MM.1S (cell line): ENCODE results near the gene SAMD4A.

Experiments
- DNase-seq: peaks from one replicate; pipeline ENCODE4 v3.0.0-alpha.2; 2015
- H2AFZ ChIP-seq: fragments of 300-600 bp; sonication (generic); 2 replicates; pipeline ENCODE4 v1.6.0; 2016; ENCODE audit warnings: antibody characterized with exemption, low read length
- H3F3A ChIP-seq: fragments of 300-600 bp; sonication (generic); 2 replicates; pipeline ENCODE4 v1.6.1; 2016; ENCODE audit warnings: mild to moderate bottlenecking, antibody characterized with exemption, low read length, moderate library complexity, mixed read lengths; ENCODE audit not compliant: insufficient read depth
- H3K27ac ChIP-seq: fragments of 300-600 bp; sonication (generic); 2 replicates; pipeline ENCODE4 v1.5.1; 2016; ENCODE audit warnings: mild to moderate bottlenecking, low read length
- H3K27me3 ChIP-seq: fragments of 300-600 bp; sonication (generic); replicated peaks from 2 replicates; pipeline ENCODE4 v1.6.0; 2016; ENCODE audit warnings: low read length; ENCODE audit not compliant: insufficient read depth
- H3K36me3 ChIP-seq: fragments of 300-600 bp; sonication (generic); replicated peaks from 2 replicates; pipeline ENCODE4 v1.6.1; 2016; ENCODE audit warnings: mild to moderate bottlenecking, low read length, mixed read lengths; ENCODE audit not compliant: insufficient read depth
- H3K4me1 ChIP-seq: fragments of 300-600 bp; sonication (generic); 2 replicates; pipeline ENCODE4 v1.6.1; 2016; ENCODE audit warnings: low read length, mixed read lengths
- H3K4me2 ChIP-seq: fragments of 300-600 bp; sonication (generic); 2 replicates; pipeline ENCODE4 v1.6.0; 2016; ENCODE audit warnings: low read depth, low read length
- H3K4me3 ChIP-seq: fragments of 300-600 bp; sonication (generic); 2 replicates; pipeline ENCODE4 v1.5.1; 2016; ENCODE audit warnings: low read length, mixed read lengths
- H3K79me2 ChIP-seq: fragments of 300-600 bp; sonication (generic); 2 replicates; pipeline ENCODE4 v1.6.1; 2016; ENCODE audit warnings: mixed run types, low read length, mixed read lengths
- H3K9ac ChIP-seq: fragments of 300-600 bp; sonication (generic); 2 replicates; pipeline ENCODE4 v1.6.1; 2016; ENCODE audit warnings: low read length, mixed read lengths
- H3K9me2 ChIP-seq: fragments of 300-600 bp; sonication (generic); replicated peaks from 2 replicates; pipeline ENCODE4 v1.6.1; 2016; ENCODE audit warnings: mild to moderate bottlenecking, low read length, mixed read lengths; ENCODE audit not compliant: insufficient read depth
- H3K9me3 ChIP-seq: fragments of 300-600 bp; sonication (generic); replicated peaks from 2 replicates; pipeline ENCODE4 v1.6.1; 2016; ENCODE audit warnings: mild to moderate bottlenecking, low read length, mixed read lengths; ENCODE audit not compliant: insufficient read depth
- H4K20me1 ChIP-seq: fragments of 300-600 bp; sonication (generic); 2 replicates; pipeline ENCODE4 v1.6.1; 2016; ENCODE audit warnings: mild to moderate bottlenecking, low read length, moderate library complexity, mixed read lengths; ENCODE audit not compliant: insufficient read depth
- CTCF ChIP-seq: fragments of 300-600 bp; sonication (generic); IDR thresholded peaks from 2 replicates; pipeline ENCODE4 v1.5.1; 2016; ENCODE audit warnings: antibody characterized with exemption, low read length, mixed read lengths
- EZH2 ChIP-seq: fragments of 300-600 bp; sonication (generic); optimal IDR thresholded peaks from 2 replicates; pipeline ENCODE3; 2017; ENCODE audit warnings: low read depth, mild to moderate bottlenecking, antibody characterized with exemption, low read length, mixed read lengths
- EZH2phosphoT487 ChIP-seq: fragments of 300-600 bp; sonication (generic); IDR thresholded peaks from 2 replicates; pipeline ENCODE4 v1.6.1; 2018; ENCODE audit warnings: antibody characterized with exemption, low read length

SAMD4A gene

GRCh38 chr14:54805445-54806322 lies 238.8 kb downstream of the SAMD4A start:
- H2AFZ ChIP-seq, result no peak overlapping the region

GRCh38 chr14:54806616-54807015 lies 239.7 kb downstream of the SAMD4A start:
- Histone ChIP-seq H3K27ac (no peak overlapping the region), H3K9me3 (no peaks in the 10 kb centered on the region), H3K4me2 (no peak overlapping the region), H3K27me3 (no peaks in the 10 kb centered on the region), H4K20me1 (no peaks in the 10 kb centered on the region), H2AFZ (no peak overlapping the region), H3K79me2 (no peaks in the 10 kb centered on the region), H3K36me3 (no peaks in the 10 kb centered on the region), H3K9me2 (no peaks in the 10 kb centered on the region), H3F3A (no peaks in the 10 kb centered on the region), H3K9ac (no peak overlapping the region), H3K4me1 (no peaks in the 10 kb centered on the region), H3K4me3 (no peak overlapping the region)
- DNase-seq, result no peak
- TF ChIP-seq EZH2, result no peak
- TF ChIP-seq CTCF, result no peak
- TF ChIP-seq EZH2phosphoT487, result no peak

More at GRCh38 chr14:54805445-54806322, 238.8 kb downstream of the SAMD4A start:
- H3K27me3 ChIP-seq, result no peaks in the 10 kb centered on the region
- TF ChIP-seq EZH2phosphoT487 (no peak), EZH2 (no peak), CTCF (peak; percentile 69)
- H3K9me2 ChIP-seq, result no peaks in the 10 kb centered on the region
- no peak overlapping the region for H3K4me2 ChIP-seq
- no peak overlapping the region for H3K4me3 ChIP-seq
- no peaks in the 10 kb centered on the region for H3K36me3 ChIP-seq
- no peaks in the 10 kb centered on the region for H4K20me1 ChIP-seq
- no peaks in the 10 kb centered on the region for H3K79me2 ChIP-seq
- H3K27ac ChIP-seq, result no peak overlapping the region
- H3K4me1 ChIP-seq, result no peaks in the 10 kb centered on the region
- DNase-seq, result peak; percentile 54
- H3F3A ChIP-seq, result no peaks in the 10 kb centered on the region
- no peak overlapping the region for H3K9ac ChIP-seq
- H3K9me3 ChIP-seq, result no peaks in the 10 kb centered on the region

GRCh38 chr14:54807428-54807827 lies 240.5 kb downstream of the SAMD4A start:
- Histone ChIP-seq H3K4me1 (no peaks in the 10 kb centered on the region), H2AFZ (no peak overlapping the region), H3K4me2 (no peak overlapping the region), H3K9ac (no peak overlapping the region), H3K27ac (no peak overlapping the region), H3K9me2 (no peaks in the 10 kb centered on the region), H3K36me3 (no peaks in the 10 kb centered on the region), H3K79me2 (no peaks in the 10 kb centered on the region), H3F3A (no peaks in the 10 kb centered on the region), H3K4me3 (no peak overlapping the region), H3K9me3 (no peaks in the 10 kb centered on the region), H4K20me1 (no peaks in the 10 kb centered on the region), H3K27me3 (no peaks in the 10 kb centered on the region)
- TF ChIP-seq EZH2phosphoT487 (no peak), CTCF (no peak), EZH2 (no peak)
- no peak for DNase-seq
